ENCODE data around the gene SIGLEC11. TPM values are rescaled to one million over a fixed set of nuclear protein-coding genes. Genes with fewer than 3 reads are reported as not detected.

SIGLEC11 gene
- total and polyA plus RNA-seq, 2 of the 13 experiments (the other 11 are each of a cell fraction or from before 2014, with no cell fraction given): not detected

DNA sequence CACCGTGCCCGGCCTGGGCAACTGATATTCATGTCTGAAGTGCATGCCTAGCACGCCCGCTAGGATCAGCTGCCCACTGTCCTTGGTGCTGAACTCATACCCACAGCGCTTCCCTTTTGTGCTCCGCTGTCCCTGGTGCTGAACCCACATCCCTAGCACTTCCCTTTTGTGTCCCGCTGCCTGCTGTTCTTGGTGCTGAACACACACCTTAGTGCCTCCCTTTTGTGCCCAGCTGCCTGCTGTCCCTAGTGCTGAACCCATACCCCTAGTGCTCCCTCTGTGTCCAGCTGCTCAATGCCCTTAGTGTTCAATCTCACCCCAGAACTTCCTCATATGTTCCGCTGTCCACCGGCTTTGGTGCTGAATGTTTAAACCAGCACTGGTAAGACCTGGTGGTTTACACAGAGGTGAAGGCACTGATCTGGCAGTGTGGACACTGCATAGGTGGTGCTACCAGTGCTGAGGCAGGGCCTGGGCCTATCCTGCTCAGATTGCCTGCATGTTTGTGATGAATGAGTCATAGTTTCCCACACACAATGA is 26.3 kb upstream of the SIGLEC11 start (continued):
- no peak for TF ChIP-seq HNRNPK (IDR thresholded peaks at IDR 0.05; ENCODE audit: low read depth, low read length, poor library complexity, severe bottlenecking)
- TF ChIP-seq, protein P1, sequence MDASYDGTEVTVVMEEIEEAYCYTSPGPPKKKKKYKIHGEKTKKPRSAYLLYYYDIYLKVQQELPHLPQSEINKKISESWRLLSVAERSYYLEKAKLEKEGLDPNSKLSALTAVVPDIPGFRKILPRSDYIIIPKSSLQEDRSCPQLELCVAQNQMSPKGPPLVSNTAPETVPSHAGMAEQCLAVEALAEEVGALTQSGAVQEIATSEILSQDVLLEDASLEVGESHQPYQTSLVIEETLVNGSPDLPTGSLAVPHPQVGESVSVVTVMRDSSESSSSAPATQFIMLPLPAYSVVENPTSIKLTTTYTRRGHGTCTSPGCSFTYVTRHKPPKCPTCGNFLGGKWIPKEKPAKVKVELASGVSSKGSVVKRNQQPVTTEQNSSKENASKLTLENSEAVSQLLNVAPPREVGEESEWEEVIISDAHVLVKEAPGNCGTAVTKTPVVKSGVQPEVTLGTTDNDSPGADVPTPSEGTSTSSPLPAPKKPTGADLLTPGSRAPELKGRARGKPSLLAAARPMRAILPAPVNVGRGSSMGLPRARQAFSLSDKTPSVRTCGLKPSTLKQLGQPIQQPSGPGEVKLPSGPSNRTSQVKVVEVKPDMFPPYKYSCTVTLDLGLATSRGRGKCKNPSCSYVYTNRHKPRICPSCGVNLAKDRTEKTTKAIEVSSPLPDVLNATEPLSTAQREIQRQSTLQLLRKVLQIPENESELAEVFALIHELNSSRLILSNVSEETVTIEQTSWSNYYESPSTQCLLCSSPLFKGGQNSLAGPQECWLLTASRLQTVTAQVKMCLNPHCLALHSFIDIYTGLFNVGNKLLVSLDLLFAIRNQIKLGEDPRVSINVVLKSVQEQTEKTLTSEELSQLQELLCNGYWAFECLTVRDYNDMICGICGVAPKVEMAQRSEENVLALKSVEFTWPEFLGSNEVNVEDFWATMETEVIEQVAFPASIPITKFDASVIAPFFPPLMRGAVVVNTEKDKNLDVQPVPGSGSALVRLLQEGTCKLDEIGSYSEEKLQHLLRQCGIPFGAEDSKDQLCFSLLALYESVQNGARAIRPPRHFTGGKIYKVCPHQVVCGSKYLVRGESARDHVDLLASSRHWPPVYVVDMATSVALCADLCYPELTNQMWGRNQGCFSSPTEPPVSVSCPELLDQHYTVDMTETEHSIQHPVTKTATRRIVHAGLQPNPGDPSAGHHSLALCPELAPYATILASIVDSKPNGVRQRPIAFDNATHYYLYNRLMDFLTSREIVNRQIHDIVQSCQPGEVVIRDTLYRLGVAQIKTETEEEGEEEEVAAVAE (CRISPR knock-in tag; IDR thresholded peaks at IDR 0.05; ENCODE audit: borderline replicate concordance): peak; percentile 99
- TF ChIP-seq HMG20B (CRISPR knock-in tag; conservative IDR thresholded peaks at IDR 0.05): peak; percentile 99
- TF ChIP-seq, protein P2, sequence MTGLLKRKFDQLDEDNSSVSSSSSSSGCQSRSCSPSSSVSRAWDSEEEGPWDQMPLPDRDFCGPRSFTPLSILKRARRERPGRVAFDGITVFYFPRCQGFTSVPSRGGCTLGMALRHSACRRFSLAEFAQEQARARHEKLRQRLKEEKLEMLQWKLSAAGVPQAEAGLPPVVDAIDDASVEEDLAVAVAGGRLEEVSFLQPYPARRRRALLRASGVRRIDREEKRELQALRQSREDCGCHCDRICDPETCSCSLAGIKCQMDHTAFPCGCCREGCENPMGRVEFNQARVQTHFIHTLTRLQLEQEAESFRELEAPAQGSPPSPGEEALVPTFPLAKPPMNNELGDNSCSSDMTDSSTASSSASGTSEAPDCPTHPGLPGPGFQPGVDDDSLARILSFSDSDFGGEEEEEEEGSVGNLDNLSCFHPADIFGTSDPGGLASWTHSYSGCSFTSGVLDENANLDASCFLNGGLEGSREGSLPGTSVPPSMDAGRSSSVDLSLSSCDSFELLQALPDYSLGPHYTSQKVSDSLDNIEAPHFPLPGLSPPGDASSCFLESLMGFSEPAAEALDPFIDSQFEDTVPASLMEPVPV (CRISPR knock-in tag; IDR thresholded peaks at IDR 0.05): peak; percentile 100
- peak; percentile 96 for TF ChIP-seq ONECUT2 (CRISPR knock-in tag; IDR thresholded peaks at IDR 0.05)
- TF ChIP-seq CCAR2 (optimal IDR thresholded peaks at IDR 0.05; ENCODE audit: low read depth, low read length): no peak
- TF ChIP-seq, protein P3, sequence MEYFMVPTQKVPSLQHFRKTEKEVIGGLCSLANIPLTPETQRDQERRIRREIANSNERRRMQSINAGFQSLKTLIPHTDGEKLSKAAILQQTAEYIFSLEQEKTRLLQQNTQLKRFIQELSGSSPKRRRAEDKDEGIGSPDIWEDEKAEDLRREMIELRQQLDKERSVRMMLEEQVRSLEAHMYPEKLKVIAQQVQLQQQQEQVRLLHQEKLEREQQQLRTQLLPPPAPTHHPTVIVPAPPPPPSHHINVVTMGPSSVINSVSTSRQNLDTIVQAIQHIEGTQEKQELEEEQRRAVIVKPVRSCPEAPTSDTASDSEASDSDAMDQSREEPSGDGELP (IDR thresholded peaks at IDR 0.05; ENCODE audit: borderline replicate concordance, low read depth): peak; percentile 92
- TF ChIP-seq JDP2 (CRISPR knock-in tag; IDR thresholded peaks at IDR 0.05; ENCODE audit: borderline replicate concordance): peak; percentile 99
- peak; percentile 100 for TF ChIP-seq AHR (CRISPR knock-in tag; IDR thresholded peaks at IDR 0.05)
- TF ChIP-seq ZNF670 (CRISPR knock-in tag; IDR thresholded peaks at IDR 0.05; ENCODE audit: borderline replicate concordance): peak; percentile 100
- peak; percentile 98 for TF ChIP-seq YEATS2 (CRISPR knock-in tag; IDR thresholded peaks at IDR 0.05; ENCODE audit: borderline replicate concordance)
- TF ChIP-seq HDAC1 (CRISPR knock-in tag; IDR thresholded peaks at IDR 0.05): peak; percentile 99
- TF ChIP-seq REL (CRISPR knock-in tag; conservative IDR thresholded peaks at IDR 0.05): peak; percentile 100
- TF ChIP-seq LCORL (IDR thresholded peaks at IDR 0.05): no peak
- TF ChIP-seq LCORL (CRISPR knock-in tag; IDR thresholded peaks at IDR 0.05): peak; percentile 84
- peak; percentile 100 for TF ChIP-seq ZNF724P (CRISPR knock-in tag; IDR thresholded peaks at IDR 0.05; ENCODE audit: borderline replicate concordance)
- no peak for TF ChIP-seq ZKSCAN1 (IDR thresholded peaks at IDR 0.05; ENCODE audit: low read length)
- peak; percentile 97 for TF ChIP-seq KMT2A (CRISPR knock-in tag; IDR thresholded peaks at IDR 0.05)
- peak; percentile 100 for TF ChIP-seq ZNF567 (CRISPR knock-in tag; IDR thresholded peaks at IDR 0.05; ENCODE audit: borderline replicate concordance)
- TF ChIP-seq CHCHD3 (CRISPR knock-in tag; IDR thresholded peaks at IDR 0.05): peak; percentile 100
- peak; percentile 98 for TF ChIP-seq RFXANK (CRISPR knock-in tag; IDR thresholded peaks at IDR 0.05)
- TF ChIP-seq IKZF4 (CRISPR knock-in tag; IDR thresholded peaks at IDR 0.05; ENCODE audit: borderline replicate concordance, low read depth, not compliant biosample characterization): peak; percentile 100
